GM18861 (cell line): ENCODE results near the gene FAM117A.
"Not testable (repeated sequence)": the region's sequence is repeated elsewhere in the genome, so short reads cannot be mapped to it uniquely, and the experiment has no call there.

Source experiments
- ATAC-seq: cut with Tn5 transposase; IDR thresholded peaks from one replicate; pipeline ENCODE4 v1.9.1; 2021; ENCODE audit not compliant: unreplicated experiment

FAM117A gene

DNA sequence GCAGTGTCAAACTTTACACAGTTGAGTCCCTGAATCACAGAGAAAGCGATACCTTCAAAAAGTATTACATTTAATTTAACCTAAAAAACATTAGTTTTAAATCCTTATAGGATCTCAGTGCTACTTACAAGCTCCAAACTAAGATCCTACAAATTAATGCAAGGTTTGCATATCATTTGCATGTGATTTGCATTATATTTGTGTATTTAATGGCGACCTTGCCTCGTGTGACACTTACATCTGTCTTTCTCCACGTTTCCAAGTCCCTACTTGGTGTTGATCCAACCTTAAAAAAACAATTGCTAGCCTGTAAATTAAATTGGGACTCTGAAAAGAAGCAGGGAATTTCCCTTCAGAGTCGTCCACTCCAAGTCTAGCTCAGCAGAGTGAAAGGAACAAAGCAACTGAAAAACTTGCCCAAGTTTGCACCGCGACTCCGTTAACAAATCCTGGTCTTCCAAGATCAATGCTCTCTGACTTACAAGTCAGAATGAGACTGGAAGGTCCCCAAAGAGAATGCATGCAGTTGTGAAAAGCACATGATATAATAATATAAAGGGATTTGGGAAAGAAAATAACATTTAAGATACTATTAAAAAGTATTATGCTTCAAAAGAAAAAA, 739 bp upstream of the FAM117A start:
- no peak for ATAC-seq

DNA sequence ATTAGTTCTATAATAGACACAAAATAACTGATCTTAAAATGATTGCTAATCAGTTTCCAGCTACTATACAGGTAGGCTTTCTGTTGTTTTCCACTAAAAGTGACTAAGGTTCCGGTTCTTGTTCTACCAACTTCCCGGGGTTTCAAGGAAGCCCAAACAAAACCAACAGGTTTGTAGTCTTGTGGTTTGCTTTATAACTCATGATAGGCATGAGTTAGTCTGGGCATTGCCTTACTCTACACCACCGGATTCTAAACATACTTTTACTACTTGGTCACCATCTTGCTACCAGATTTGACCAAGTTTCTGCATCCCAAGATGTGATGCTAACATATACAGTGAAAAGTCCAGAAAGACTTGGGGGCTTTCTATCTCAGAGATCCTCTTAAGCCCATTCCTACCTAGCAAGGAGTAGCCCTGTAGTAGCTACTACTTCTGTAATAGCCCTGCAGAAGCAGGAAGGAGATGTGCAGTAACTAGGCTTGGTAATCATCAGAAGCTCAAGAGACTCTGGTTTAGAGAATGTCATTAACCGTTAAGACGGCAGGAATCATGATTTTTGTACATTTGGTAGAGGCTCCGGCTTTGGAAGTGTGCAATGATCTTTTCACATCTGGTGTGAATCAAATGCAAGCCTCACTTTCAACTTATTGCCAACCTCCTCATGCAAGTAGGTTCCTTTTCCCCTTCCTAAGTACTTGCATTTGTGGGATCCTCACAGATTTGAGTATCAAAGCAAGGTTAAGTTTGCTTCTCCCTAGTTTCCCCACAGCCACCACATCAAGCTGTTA, 1.6 kb downstream of the FAM117A start:
- ATAC-seq, result no peak

DNA sequence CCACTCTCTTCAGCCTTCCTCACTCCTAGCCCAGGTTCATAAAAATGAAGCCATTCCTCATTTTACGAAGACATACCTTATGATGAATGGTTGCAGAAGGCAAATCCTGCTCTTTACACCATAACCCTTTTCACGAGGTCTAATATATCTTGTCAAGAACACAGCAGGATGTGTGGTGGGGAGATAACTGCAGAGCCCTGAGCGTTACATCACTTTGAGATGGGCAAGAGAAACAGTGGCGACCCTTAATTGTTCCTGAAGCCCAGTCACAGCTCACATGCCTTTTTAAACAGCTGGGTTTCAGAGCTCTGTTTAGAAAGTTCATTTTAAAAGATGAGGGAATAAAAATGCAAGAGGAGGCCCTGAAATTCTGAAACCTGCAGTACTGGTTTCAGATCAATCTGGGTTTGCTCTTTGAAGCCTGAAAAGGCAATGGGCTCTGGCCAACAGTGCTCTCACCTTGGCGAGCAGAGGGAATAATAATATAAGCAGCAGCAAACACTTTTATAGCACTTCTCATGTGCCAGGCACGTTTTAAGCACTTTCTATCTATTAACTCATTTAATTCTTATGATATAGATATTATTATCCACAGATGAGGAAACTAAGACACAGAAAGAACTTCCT, 2.9 kb downstream of the FAM117A start:
- no peak for ATAC-seq

DNA sequence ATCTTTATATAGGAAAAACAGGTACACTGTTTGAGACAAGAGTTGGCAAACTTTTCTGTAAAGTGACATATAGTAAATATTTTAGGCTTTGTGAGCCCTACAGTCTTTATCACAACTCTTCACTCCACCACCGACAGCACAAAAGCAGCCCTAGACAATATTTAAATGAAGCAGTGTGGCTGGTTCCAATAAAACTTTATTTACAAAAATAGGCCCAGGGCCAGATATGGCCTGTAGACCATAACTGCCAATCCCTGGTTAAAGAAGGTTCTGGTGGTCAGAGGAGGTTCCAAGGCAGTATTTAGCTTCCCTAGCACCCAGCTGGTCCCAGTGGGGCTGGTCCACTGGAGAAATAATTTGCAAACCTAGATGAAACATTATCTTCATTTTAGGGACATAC, 3.6 kb downstream of the FAM117A start:
- ATAC-seq, result no peak

DNA sequence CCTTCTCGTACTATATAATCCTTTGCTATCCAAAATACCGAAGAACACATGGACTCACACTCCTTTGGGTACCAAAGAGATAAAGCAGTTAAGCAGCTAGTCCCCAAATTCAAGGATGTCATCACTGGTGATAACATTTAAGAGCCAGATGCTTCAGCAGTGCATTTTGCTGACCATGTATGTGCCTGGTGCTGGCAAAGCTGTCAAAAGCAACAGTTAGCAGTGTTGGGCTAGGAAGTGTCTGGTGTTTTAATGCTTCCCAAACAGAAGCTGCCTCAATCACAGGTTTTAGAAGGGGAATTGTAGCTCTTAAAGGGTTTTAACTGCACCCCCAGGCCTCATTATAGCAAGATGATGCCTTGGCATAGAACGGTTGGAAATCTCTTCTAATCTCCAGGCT, 4.7 kb downstream of the FAM117A start:
- ATAC-seq, result no peak

DNA sequence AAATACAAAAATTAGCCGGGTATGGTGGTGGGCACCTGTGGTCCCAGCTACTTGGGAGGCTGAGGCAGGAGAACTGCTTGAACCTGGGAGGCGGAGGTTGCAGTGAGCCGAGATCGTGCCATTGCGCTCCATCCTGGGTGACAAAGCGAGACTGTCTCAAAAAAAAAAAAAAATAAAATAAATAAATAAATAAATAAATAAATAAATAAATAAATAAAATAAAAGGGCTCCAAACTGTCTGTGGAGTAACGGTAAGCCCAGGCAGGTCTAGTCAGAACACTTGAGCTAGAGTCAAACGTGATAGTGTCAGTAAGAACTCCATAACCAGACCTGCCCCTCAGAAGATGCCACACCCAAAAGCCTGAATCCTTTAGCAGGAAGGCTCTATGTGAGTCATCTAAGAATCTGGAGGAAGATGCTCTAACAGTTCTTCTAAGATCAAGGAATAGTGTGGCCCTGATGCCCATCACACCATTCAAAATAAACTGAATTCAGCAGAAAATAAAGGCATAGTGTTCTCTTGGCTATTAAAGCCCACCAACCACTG, 5.4 kb downstream of the FAM117A start:
- ATAC-seq, result not testable (repeated sequence)

DNA sequence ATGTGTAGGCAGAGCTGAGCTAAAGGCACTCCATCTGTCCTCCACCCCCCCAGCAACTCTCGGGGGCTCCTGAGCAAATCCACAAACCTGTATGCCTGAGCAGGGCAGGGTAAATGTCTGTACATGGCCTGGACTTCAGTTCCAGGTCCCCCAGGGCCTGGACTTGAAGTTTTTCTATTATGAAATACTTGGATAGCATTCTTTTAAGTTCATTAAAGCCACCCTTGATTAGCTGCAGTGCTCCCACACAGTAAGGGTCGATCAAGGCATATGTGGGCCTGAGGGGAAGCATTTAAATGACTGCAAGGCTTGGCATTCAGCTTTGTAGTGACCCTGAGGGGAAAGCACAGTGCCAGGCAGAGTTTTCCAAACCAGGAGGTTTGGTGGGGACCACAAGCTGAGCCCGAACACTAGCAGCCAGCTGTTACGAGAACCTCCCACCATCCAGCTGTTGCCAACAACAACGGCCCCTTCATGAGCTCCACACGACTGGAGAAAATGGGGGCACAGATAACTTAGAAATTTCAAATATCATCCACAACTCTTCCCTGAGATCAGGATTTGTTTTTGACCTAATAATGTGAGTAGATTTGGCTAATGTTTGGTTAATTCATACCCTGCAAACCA, 6.7 kb downstream of the FAM117A start:
- no peak for ATAC-seq

DNA sequence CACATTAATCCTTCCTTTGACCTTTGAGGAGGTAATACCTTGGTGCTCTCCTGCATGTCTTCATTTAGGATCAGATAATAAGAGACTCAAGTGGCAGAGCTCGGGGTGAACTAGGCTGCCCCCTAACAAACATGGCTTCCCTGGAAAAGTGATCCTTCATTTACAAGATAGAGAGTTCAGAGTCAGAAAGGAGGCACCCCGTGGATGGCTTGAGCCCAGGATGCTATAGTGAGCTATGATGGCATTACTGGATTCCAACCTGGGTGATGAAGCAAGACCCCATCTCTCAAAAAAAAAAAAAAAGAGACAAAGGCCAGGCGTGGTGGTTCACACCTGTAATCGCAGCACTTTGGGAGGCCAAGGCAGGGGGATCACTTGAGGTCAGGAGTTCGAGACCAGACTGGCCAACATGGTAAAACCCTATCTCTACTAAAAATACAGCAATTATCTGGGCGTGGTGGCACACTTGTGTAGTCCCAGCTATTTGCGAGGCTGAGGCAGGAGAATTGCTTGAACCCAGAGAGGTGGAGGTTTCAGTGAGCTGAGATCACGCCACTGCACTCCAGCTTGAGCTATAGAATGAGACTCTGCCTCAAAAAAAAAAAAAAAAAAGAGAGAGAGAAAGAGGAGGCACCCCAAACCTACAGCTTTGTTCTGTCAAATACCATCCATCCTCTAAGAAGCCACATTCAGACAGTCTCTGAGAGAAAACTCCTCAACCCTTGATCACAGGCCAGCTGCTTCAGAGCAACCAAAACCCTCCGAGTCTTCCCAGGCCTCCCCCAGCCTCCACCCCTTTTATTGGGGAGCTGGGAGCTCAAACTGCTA, 7.4 kb downstream of the FAM117A start:
- no peak for ATAC-seq

DNA sequence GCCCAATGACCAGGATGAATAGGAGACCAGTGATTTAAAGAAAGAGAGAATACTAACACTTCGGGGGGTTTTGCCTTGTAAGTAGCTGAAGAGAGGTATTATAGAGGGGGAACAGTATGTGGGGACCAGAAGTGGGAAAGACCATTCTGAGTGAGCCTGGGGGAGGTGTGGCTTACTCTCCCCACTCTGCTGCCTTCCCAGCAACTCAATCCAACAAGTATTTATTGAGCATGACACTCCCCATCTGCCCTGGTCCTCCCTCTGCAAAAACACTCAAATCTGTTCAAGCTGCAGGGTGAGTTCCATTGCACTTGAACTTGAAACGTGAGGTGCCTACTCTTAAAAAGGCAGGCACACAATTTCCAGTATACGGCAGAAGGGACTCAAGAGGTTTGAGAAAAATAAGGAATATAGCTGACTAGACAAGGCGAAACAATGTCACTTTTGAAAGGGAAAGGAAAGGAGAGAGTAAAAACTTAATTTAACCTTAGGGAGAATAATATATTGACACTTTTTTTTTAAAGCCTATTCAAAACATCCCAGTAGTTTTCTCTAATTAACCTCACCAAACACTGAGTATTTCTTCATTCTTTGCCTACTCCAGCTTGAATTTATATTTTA, 8.2 kb downstream of the FAM117A start:
- no peak for ATAC-seq

DNA sequence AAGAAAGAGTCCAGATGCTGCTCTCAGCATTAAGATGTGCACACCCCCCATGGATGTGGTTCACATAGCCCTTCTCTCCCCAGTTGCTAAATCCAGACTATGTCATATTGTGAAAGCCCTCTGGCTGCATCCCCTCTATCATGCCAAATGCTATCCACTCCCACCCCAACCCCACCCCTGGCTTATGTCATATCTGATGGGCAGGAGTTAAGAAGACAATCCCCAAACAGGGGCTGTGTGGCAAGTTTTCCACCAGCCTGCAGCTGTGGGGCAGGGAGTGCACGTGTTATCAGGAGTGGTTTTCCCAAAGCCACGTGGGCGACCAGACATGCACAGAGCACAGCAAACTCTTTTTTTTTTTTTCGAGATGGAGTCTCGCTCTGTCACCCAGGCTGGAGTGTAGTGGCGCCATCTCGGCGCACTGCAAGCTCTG, 10.0 kb downstream of the FAM117A start:
- ATAC-seq, result no peak

DNA sequence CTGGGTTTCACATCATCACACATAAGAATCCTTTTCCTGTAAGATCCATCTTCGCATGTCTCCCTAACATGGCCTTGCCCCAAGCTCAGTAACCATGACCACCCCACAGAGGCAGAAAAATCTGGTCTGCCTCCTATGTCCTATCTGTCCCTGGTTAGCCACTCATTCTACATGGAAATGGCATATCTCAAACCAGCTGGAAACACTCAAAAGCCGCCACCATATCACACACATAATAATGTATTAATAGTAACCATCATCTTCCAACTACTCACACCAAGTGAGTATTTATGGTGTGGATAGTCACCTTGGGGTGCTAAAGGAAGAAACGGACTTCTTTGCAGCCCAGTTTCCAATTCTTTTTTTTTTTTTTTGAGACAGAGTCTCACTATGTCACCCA, 11.4 kb downstream of the FAM117A start:
- ATAC-seq, result no peak

DNA sequence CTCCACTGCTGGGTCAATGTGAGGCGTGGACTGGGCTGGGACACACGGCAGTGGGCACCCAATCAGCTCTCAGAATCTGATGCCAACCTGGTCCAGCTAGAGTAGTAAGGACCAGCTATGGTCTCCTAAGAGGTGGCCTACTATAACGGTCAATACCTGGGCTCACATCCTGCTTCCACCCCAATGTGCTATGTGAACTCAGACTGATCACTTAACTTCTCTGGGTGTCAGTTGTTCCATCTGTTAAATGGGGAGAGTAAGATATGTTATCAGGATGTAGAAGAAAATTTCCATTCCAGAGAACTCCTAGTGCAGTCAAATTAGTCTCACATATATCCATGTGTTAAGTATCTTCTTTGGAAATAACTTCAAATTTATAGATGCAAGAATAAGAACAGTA, 14.2 kb downstream of the FAM117A start:
- ATAC-seq, result no peak

DNA sequence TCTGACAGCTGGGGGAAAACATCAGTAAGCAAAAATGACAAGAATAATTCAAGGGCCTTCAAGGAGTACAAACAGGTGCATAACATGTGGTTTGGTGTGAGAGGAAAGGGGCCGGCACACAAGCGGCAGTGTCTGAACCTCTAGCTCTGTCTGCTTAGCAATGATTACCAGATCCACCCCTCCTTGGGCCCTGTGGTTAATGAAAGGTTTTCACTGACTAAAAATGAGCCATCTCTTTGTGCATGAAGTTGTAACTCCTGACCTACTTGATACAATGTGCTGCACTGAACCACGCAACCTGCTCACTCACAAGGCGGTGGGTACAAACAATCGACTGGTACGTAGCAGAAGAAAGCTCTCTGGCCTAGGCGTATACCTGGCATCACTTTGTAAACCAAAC, 15.1 kb downstream of the FAM117A start:
- peak; percentile 69 for ATAC-seq

DNA sequence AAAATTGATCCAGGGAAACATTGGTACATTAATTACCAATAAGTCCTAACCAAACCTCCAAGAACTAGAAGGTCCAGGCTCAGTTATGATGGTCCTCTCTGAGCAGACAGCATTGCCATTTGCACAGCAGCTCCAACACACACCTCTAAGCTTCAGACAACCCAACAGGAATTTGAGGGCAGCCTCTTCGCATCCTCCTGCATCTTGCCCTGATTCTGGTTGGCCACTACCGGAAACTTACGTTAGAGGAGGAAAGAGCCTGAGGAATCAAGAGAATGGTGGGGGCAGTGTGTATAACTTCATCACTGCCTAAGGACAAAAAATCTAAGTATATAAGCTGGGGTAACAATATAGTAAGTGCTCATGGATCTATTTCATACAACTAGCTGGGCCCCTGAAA, 15.7 kb downstream of the FAM117A start:
- no peak for ATAC-seq

DNA sequence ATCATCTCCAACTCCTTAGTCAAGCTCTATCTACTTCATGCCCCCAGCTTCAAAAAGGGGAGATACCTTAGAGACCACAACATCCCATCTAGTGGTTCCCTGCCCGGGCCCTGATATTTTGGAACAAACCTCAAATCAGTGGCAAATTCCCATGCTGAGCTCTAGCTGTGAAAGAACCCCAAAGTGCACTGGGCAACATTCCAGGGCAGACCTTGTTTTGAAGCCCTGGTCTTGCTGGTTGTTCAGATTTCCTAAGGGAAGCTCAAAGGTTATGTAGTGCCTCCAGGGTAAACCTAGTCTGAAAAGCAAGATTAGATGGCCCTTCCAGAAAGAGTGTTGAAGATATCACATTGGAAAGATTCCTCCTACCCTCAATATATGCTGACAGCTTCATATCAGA, 16.3 kb downstream of the FAM117A start:
- no peak for ATAC-seq

DNA sequence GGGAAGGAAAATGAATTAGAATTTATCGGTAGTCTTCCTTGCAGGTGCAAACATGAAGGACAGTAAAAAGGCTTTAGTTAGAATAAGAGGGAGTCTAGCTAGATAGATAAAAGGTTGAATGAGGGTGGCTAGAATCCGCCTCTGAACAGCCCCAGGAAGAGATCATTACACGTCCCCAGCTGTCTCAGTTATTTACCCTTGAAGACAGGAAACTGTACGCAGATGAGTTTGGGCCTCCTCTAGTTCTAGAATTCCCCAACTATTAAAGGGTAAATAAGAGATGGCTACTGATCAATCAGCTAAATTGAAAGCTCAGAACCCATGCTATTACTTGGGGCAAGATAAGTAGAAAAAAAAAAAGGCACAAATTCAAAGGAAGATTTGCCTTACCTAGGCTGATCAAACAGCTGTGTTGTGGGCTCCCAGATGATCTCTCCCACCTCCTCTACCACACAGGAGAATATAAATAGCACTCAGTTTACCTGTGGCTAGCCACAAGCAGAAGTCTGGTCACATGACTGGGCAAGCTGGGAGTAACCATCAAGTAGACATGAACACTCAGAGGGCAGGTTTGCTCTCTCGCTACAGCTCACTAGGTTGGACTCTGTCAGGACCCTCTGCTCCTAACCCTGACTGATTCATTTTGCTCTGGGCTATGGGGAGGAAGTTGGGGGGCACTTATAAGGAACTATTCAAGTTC, 17.0 kb downstream of the FAM117A start:
- peak; percentile 42 for ATAC-seq

DNA sequence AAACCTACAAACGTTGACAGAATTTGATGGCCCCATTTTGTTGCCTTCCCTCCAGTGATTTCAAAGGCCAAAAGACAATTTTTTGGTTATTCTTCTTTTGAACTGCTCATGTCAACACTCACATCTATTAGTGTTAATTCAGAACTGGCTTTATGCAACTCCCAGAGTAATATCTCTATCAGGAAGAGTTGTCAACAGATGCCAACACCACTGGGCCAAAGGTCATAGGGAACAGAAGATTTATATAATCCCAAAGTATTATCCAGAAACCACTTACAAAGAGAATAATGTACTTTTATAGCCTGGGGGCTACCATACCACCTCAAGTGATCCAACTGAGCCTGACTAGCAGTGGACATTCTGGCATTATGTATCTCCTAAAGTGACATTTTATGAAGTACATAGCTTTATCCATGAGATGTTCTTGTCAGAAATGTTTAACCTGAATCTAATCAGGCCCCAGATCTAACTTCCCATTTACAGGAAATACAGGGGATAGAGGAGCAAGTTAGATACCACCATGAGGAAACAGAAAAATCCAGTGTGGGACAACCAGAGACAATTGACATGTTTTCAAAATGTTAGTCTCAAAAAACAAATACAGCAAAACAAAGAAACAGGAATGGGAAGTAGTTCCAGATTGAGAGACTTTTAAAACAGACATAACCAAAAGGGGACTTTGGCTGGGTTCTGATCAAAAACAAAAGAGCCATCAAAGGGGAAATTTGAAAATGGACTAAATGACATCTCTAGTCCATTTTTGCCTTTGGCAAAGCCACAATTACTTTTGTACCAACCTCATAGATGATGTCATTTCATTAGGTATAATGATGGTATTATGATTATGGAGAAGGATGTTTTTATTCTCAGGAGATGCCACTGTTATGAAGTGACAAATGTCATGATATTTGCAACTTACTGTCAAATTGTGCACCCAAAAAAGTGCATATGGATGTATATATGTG, 18.5 kb downstream of the FAM117A start:
- no peak for ATAC-seq

DNA sequence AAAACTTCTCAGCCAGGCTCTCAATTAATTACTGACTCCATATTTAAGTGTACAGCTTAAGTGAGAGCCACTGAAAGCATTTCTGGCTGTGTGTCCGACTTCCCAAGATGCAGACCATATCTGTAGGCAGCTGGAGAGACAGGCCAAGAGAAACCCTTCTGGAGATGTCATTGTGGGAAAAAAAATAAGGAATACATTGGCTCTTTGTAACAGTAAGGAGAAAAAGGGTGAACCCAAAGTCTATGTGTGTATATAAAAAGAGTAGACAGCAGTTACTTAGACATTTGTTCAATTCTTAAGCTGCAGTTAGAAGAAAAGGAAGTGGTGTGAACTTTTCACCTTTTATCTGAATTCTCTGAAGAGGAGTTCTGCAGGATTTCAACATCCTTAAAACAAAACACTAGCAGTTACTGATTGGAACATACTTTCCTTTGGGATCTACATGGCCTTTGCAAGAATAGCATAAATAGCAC, 21.7 kb downstream of the FAM117A start:
- ATAC-seq, result no peak
